H1 (cell line): ENCODE measurements around the gene RBM42. TPM values are rescaled to one million over a fixed set of nuclear protein-coding genes. Genes with fewer than 3 reads are reported as not detected.

Experiments used
- CTCF ChIA-PET: fragments of 300-600 bp; sonication (Branson Sonifier 250); formaldehyde crosslinking; loops from one replicate; lab custom pipeline; 2021; ENCODE audit not compliant: partially characterized antibody; lab: Charles Lee
- POLR2A ChIA-PET: fragments of 300-600 bp; sonication (Branson Sonifier 250); formaldehyde crosslinking; loops from one replicate; lab custom pipeline; 2021; ENCODE audit warnings: inconsistent platforms; ENCODE audit not compliant: partially characterized antibody; lab: Charles Lee
- DNase-seq, 2 experiments: peaks; one replicate each; pipeline versions ENCODE4 v3.0.0 to v3.0.0-alpha.2; 2010 to 2022; ENCODE audit warnings: low spot score in 2 of 2, low read depth in 1 of 2, mixed read lengths in 1 of 2
- FAIRE-seq: peaks from 2 replicates; lab custom pipeline; 2011; peaks lifted over from hg19 to GRCh38; lab: Jason Lieb, UNC
- H2AFZ ChIP-seq: 2 replicates; pipeline ENCODE4 v1.8.1; 2012; ENCODE audit warnings: low read length, inconsistent platforms
- H2AK5ac ChIP-seq: 2 replicates; pipeline ENCODE4 v1.6.1; 2013; ENCODE audit warnings: low read depth, low read length
- H2BK120ac ChIP-seq: replicated peaks from 2 replicates; pipeline ENCODE3; 2013; ENCODE audit warnings: low read depth, low read length, inconsistent platforms
- H2BK12ac ChIP-seq: 2 replicates; pipeline ENCODE4 v1.6.1; 2013; ENCODE audit warnings: low read depth, low read length
- H2BK15ac ChIP-seq: 2 replicates; pipeline ENCODE4 v1.6.1; 2013; ENCODE audit warnings: low read length
- H2BK20ac ChIP-seq: 2 replicates; pipeline ENCODE4 v1.6.1; 2013; ENCODE audit warnings: low read length
- H2BK5ac ChIP-seq: 2 replicates; pipeline ENCODE4 v1.6.1; 2013; ENCODE audit warnings: low read depth, low read length
- H3K14ac ChIP-seq: 2 replicates; pipeline ENCODE4 v1.6.1; 2013; ENCODE audit warnings: inconsistent platforms; ENCODE audit not compliant: insufficient read length
- H3K18ac ChIP-seq: 2 replicates; pipeline ENCODE4 v1.6.1; 2013; ENCODE audit warnings: low read length; ENCODE audit errors: extremely low read depth
- H3K23ac ChIP-seq: 2 replicates; pipeline ENCODE4 v1.6.1; 2013; ENCODE audit warnings: inconsistent platforms; ENCODE audit not compliant: insufficient read length
- H3K23me2 ChIP-seq: 2 replicates; pipeline ENCODE4 v1.6.1; 2013; ENCODE audit warnings: low read depth, low read length
- H3K27ac ChIP-seq: 2 replicates; pipeline ENCODE4 v1.6.1; 2011; ENCODE audit warnings: low read depth, low read length, inconsistent platforms
- H3K27me3 ChIP-seq, 4 experiments: replicated peaks in 1 of 4; 1 replicate in 1 of 4; 2 replicates in 3 of 4; pipeline versions ENCODE4 v1.6.1 to v1.8.1; 2011 to 2013; ENCODE audit warnings: low read length in 3 of 4, mild to moderate bottlenecking in 3 of 4, inconsistent platforms in 2 of 4, mixed read lengths in 2 of 4, moderate library complexity in 1 of 4; ENCODE audit not compliant: control insufficient read depth in 3 of 4, insufficient read depth in 3 of 4; ENCODE audit errors: extremely low read depth in 1 of 4
- H3K36me3 ChIP-seq, 4 experiments: 2 replicates each; pipeline versions ENCODE4 v1.6.1 to v1.8.1; 2011 to 2013; ENCODE audit warnings: mild to moderate bottlenecking in 4 of 4, low read length in 3 of 4, moderate library complexity in 2 of 4, control low read depth in 1 of 4, inconsistent platforms in 1 of 4; ENCODE audit not compliant: insufficient read depth in 4 of 4, control insufficient read depth in 2 of 4
- H3K4ac ChIP-seq: replicated peaks from 2 replicates; pipeline ENCODE3; 2013; ENCODE audit warnings: low read length, low read depth, mixed read lengths, inconsistent platforms; ENCODE audit not compliant: insufficient read length
- H3K4me1 ChIP-seq, 4 experiments: replicated peaks in 1 of 4; 1 replicate in 1 of 4; 2 replicates in 3 of 4; pipeline versions ENCODE4 v1.6.1 to v1.8.1; 2011 to 2013; ENCODE audit warnings: low read length in 3 of 4, inconsistent platforms in 2 of 4, mixed read lengths in 1 of 4; ENCODE audit not compliant: insufficient read depth in 4 of 4, control insufficient read depth in 3 of 4
- H3K4me2 ChIP-seq, 2 experiments: 2 replicates each; pipeline versions ENCODE4 v1.6.1 to v1.8.1; 2011 to 2013; ENCODE audit warnings: low read depth in 2 of 2, low read length in 2 of 2, control low read depth in 1 of 2, inconsistent platforms in 1 of 2, mild to moderate bottlenecking in 1 of 2; ENCODE audit not compliant: insufficient read depth in 1 of 2
- H3K4me3 ChIP-seq, 4 experiments: fragments of 200-600, 300-600 bp in 1 of 4; sonication (generic), shearing (Covaris generic), sonication (Bioruptor Twin) in 1 of 4; 2 replicates each; pipeline versions ENCODE4 v1.5.1 to v1.8.1; 2011 to 2016; ENCODE audit warnings: low read length in 4 of 4, low read depth in 3 of 4, control low read depth in 2 of 4, inconsistent platforms in 2 of 4, mild to moderate bottlenecking in 2 of 4, mixed read lengths in 1 of 4, moderate library complexity in 1 of 4; ENCODE audit not compliant: insufficient read depth in 2 of 4; ENCODE audit errors: extremely low read depth in 1 of 4
- H3K56ac ChIP-seq: replicated peaks from 2 replicates; pipeline ENCODE3; 2013; ENCODE audit warnings: low read depth, mild to moderate bottlenecking, mixed read lengths, low read length, inconsistent platforms; ENCODE audit not compliant: insufficient read length
- H3K79me1 ChIP-seq: 2 replicates; pipeline ENCODE4 v1.6.1; 2013; ENCODE audit warnings: low read depth, low read length, control low read depth
- H3K79me2 ChIP-seq, 2 experiments: 2 replicates each; pipeline versions ENCODE4 v1.6.1 to v1.8.1; 2012 to 2013; ENCODE audit warnings: low read length in 2 of 2, mild to moderate bottlenecking in 2 of 2, inconsistent platforms in 1 of 2; ENCODE audit not compliant: insufficient read depth in 2 of 2, control insufficient read depth in 1 of 2
- H3K9ac ChIP-seq, 4 experiments: replicated peaks in 1 of 4; 1 replicate in 1 of 4; 2 replicates in 3 of 4; pipeline versions ENCODE4 v1.6.1 to v1.8.1; 2011 to 2013; ENCODE audit warnings: low read depth in 3 of 4, low read length in 3 of 4, control low read depth in 2 of 4, mild to moderate bottlenecking in 2 of 4, moderate library complexity in 2 of 4, inconsistent platforms in 1 of 4; ENCODE audit errors: extremely low read depth in 1 of 4
- H3K9me3 ChIP-seq, 2 experiments: 2 replicates each; pipeline versions ENCODE4 v1.6.1 to v1.8.1; 2012 to 2013; ENCODE audit warnings: mild to moderate bottlenecking in 2 of 2, moderate library complexity in 2 of 2, control low read depth in 1 of 2, inconsistent platforms in 1 of 2, low read depth in 1 of 2, low read length in 1 of 2, mixed read lengths in 1 of 2; ENCODE audit not compliant: insufficient read depth in 2 of 2
- H4K20me1 ChIP-seq, 2 experiments: replicated peaks in 1 of 2; 2 replicates each; pipeline versions ENCODE3 to v1.8.1; 2011 to 2013; ENCODE audit warnings: inconsistent platforms in 2 of 2, low read length in 2 of 2, mild to moderate bottlenecking in 1 of 2; ENCODE audit not compliant: insufficient read depth in 2 of 2, control insufficient read depth in 1 of 2
- H4K5ac ChIP-seq: 2 replicates; pipeline ENCODE4 v1.6.1; 2013; ENCODE audit warnings: low read length, low read depth, mixed read lengths, inconsistent platforms; ENCODE audit not compliant: insufficient read length
- H4K8ac ChIP-seq: 2 replicates; pipeline ENCODE4 v1.8.0; 2013; ENCODE audit warnings: mild to moderate bottlenecking, moderate library complexity, low read length, inconsistent platforms; ENCODE audit not compliant: insufficient read depth; ENCODE audit errors: extremely low read depth
- H4K91ac ChIP-seq: replicated peaks from 2 replicates; pipeline ENCODE3; 2013; ENCODE audit warnings: low read length, mixed read lengths, inconsistent platforms; ENCODE audit not compliant: insufficient read length
- ATF3 ChIP-seq: IDR thresholded peaks from 2 replicates; pipeline ENCODE4 v1.6.1; 2011; ENCODE audit warnings: low read depth, mild to moderate bottlenecking, low read length; ENCODE audit not compliant: insufficient read depth
- BACH1 ChIP-seq: IDR thresholded peaks from 2 replicates; pipeline ENCODE4 v1.6.1; 2012; ENCODE audit warnings: low read length, improper control_type of control experiment
- CBX5 ChIP-seq: fragments of 300-800, 300-1000 bp; sonication (generic); IDR thresholded peaks from 2 replicates; pipeline ENCODE4 v1.7.1; 2016; ENCODE audit warnings: antibody characterized with exemption, low read length, low read depth
- EP300 ChIP-seq, 2 experiments: IDR thresholded peaks; 1 replicate in 1 of 2; 2 replicates in 1 of 2; pipeline ENCODE4 v1.6.1; 2011 to 2012; ENCODE audit warnings: low read depth in 2 of 2, low read length in 2 of 2, mild to moderate bottlenecking in 2 of 2, borderline replicate concordance in 1 of 2, inconsistent platforms in 1 of 2, moderate library complexity in 1 of 2
- KDM1A ChIP-seq: fragments of 200-600, 300-600 bp; sonication (generic); IDR thresholded peaks from 2 replicates; pipeline ENCODE4 v1.7.1; 2016; ENCODE audit warnings: mild to moderate bottlenecking, low read length, borderline replicate concordance
- NRF1 ChIP-seq: IDR thresholded peaks from 2 replicates; pipeline ENCODE4 v1.6.1; 2011; ENCODE audit warnings: mild to moderate bottlenecking, low read depth, low read length, improper control_type of control experiment
- RFX5 ChIP-seq: IDR thresholded peaks from 2 replicates; pipeline ENCODE4 v1.6.1; 2011; ENCODE audit warnings: low read depth, low read length, improper control_type of control experiment, borderline replicate concordance
- RNF2 ChIP-seq: fragments of 200-900, 300-1000 bp; sonication (generic); IDR thresholded peaks from 2 replicates; pipeline ENCODE4 v1.7.1; 2016; ENCODE audit warnings: borderline replicate concordance, low read depth, mild to moderate bottlenecking, antibody characterized with exemption, low read length; ENCODE audit not compliant: poor library complexity, severe bottlenecking; ENCODE audit errors: missing control alignments
- SAP30 ChIP-seq: fragments of 300-600 bp; sonication (generic); IDR thresholded peaks from 2 replicates; pipeline ENCODE4 v1.7.1; 2012; ENCODE audit warnings: low read length, moderate library complexity, mild to moderate bottlenecking, inconsistent platforms; ENCODE audit not compliant: insufficient read depth, insufficient replicate concordance
- SP4 ChIP-seq: IDR thresholded peaks from 2 replicates; pipeline ENCODE4 v1.6.1; 2012; ENCODE audit warnings: low read length, inconsistent platforms
- TEAD4 ChIP-seq: IDR thresholded peaks from 2 replicates; pipeline ENCODE4 v1.6.1; 2012; ENCODE audit warnings: low read depth, low read length, inconsistent platforms, mixed read lengths
- WGBS, 2 experiments: shearing (Covaris generic) in 1 of 2; methylation state at CpG; one replicate each; pipeline versions ENCODE4 v1.1.6 to v1.1.7; 2013 to 2015; ENCODE audit warnings: low lambda C conversion rate in 2 of 2, mixed read lengths in 2 of 2, inconsistent platforms in 1 of 2, low coverage in 1 of 2, missing lambda C conversion rate in 1 of 2; ENCODE audit not compliant: insufficient replicate concordance in 2 of 2, insufficient coverage in 1 of 2, insufficient read length in 1 of 2; ENCODE audit errors: extremely low coverage in 1 of 2, missing lambda C conversion rate in 1 of 2; 5-methylcytosine and 5-hydroxymethylcytosine counted together
- polyA plus RNA-seq, 7 experiments: library from polyadenylated mRNA; depleted of rRNA in 3 of 7; stranded (reverse) in 5 of 7; unstranded in 2 of 7; fragments of >200 nt in 5 of 7; fragments of 200-250 nt in 2 of 7; gene quantifications; 1 replicate in 5 of 7; 2 replicates in 1 of 7; 4 replicates in 1 of 7; pipeline versions ENCODE4 v1.2.1 to v1.2.3, GENCODE V29; 2011 to 2013; ENCODE audit warnings: missing spikeins in 2 of 7, mixed read lengths in 2 of 7
- total RNA-seq: library from RNA; stranded (reverse); fragmentation: NEBNext Ultra II Directional; extraction: Animal tissue kit (Norgen Biotek cat#: 25700); gene quantifications from 2 replicates; pipeline ENCODE4 v1.2.1, GENCODE V29; 2021

Gene RBM42
- total and polyA plus RNA-seq, 2 of the 8 experiments (the other 6 are each of a cell fraction or from before 2014, with no cell fraction given), result 59.8 to 80.8 TPM

DNA sequence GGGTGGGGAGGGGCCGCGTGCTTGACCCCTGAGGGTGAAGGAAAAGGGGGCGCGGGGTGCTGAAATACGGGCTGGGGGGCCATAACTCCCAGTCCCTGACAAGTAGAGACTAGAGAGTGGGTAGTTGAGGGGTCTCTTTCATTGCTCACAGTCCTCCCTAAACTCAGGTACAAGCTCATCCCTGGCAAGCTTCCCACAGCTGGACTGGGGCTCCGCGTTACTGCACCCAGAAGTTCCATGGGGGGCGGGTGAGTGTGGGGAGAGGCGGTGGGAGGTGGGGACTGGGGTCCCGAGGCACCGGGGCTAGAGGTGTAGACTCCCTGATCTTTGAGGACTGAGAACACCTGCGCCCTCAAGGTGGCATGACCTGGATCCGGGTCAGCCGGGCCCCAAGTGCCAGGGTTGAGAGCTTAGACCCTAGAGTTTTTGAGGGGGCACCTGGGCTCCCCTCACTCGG, 14.0 kb downstream of the RBM42 start:
- ChIA-PET POLR2A (interaction anchor here (1.0 to 3.4 kb wide), 13 partner anchors 9 to 133 kb away, joined by 3 to 13 read pairs (median 5); partner anchors contain the start of genes ATP4A, HAUS5 and RBM42), CTCF (interaction anchor here (0.6 to 3.6 kb wide), 6 partner anchors 12 to 94 kb away, joined by 3 to 17 read pairs (median 4); no protein-coding TSS in a partner anchor)
- Histone ChIP-seq H3K4me1 (peaks cover 7 to 30% (median 18%) of the 10 kb centered on the region in 4 experiments), H3K56ac (no peak overlapping the region), H3K14ac (no peak overlapping the region), H3K23ac (no peak overlapping the region), H3K36me3 (peaks cover 0 to 3% (median under 1%) of the 10 kb centered on the region in 4 experiments; a peak in 2 of 8 replicates), H3K4me2 (peak overlapping the region; percentile 85 to 88), H4K91ac (no peak overlapping the region), H4K20me1 (no peaks in the 10 kb centered on the region), H3K27ac (0 out of 2 replicates have a peak overlapping the region, but pooled peaks have one; percentile 64), H3K79me2 (no peaks in the 10 kb centered on the region), H3K79me1 (no peaks in the 10 kb centered on the region), H3K4me3 (peak overlapping the region; percentile 47 to 63 (median 49)), H3K9ac (peak overlapping the region in 2 of 4 experiments; percentile 21 to 50; a peak in 2 of 7 replicates), H3K9me3 (no peaks in the 10 kb centered on the region), H2BK5ac (no peak overlapping the region), H3K27me3 (peaks cover 0 to 6% (median 3%) of the 10 kb centered on the region in 4 experiments; a peak in 4 of 7 replicates), H4K8ac (no peak overlapping the region; the same call in 1 of the 2 replicates), H2BK12ac (no peak overlapping the region), H2BK120ac (no peak overlapping the region), H3K23me2 (peaks cover 16% of the 10 kb centered on the region; the same call in 1 of the 2 replicates), H4K5ac (no peak overlapping the region), H3K4ac (no peak overlapping the region), H2BK20ac (no peak overlapping the region), H3K18ac (no peak overlapping the region; the same call in 1 of the 2 replicates), H2AFZ (no peak overlapping the region; the same call in 1 of the 2 replicates), H2BK15ac (no peak overlapping the region), H2AK5ac (0 out of 2 replicates have a peak overlapping the region, but pooled peaks have one; percentile 1)
- 32% methylated on average over 9 of the region's 15 CpGs; no CpG with 5 or more reads in 1 of the 2 experiments for WGBS, 2 experiments
- no peak for DNase-seq
- FAIRE-seq, result no peak
- TF ChIP-seq BACH1, result no peak
- no peak for TF ChIP-seq ATF3
- TF ChIP-seq RNF2, result no peak
- TF ChIP-seq TEAD4, result no peak
- TF ChIP-seq SP4, result no peak
- TF ChIP-seq EP300 (IDR thresholded peaks at IDR 0.05; ENCODE audit: borderline replicate concordance in 1 of 2, low read depth in 2 of 2, low read length in 2 of 2), result no peak
- TF ChIP-seq KDM1A, result no peak
- no peak for TF ChIP-seq SAP30
- no peak for TF ChIP-seq CBX5
- no peak for TF ChIP-seq RFX5
- no peak for TF ChIP-seq NRF1
